GM12875 (cell line): ENCODE measurements around the gene CHCHD3.

Experiments
- H3K4me3 ChIP-seq: one replicate; pipeline ENCODE4 v1.5.1; 2011; ENCODE audit warnings: low read depth, low read length, control low read depth
- CTCF ChIP-seq: IDR thresholded peaks from 2 replicates; pipeline ENCODE4 v1.5.1; 2011; ENCODE audit warnings: low read depth, mild to moderate bottlenecking, control low read depth, inconsistent platforms, low read length, moderate library complexity, borderline replicate concordance; ENCODE audit not compliant: insufficient read depth

Gene CHCHD3

GRCh38 chr7:132877573-132877972 lies 204.3 kb downstream of the CHCHD3 start:
- TF ChIP-seq CTCF: no peak
- no peak overlapping the region for H3K4me3 ChIP-seq

GRCh38 chr7:132876576-132876975 lies 205.3 kb downstream of the CHCHD3 start:
- H3K4me3 ChIP-seq: no peak overlapping the region
- no peak for TF ChIP-seq CTCF

GRCh38 chr7:132872034-132872433 lies 209.9 kb downstream of the CHCHD3 start:
- H3K4me3 ChIP-seq: no peak overlapping the region
- no peak for TF ChIP-seq CTCF

- no peak for TF ChIP-seq CTCF
- H3K4me3 ChIP-seq: no peak overlapping the region
These were observed 210.5 kb downstream of the CHCHD3 start for GRCh38 chr7:132871419-132871818.

GRCh38 chr7:132869166-132869861 lies 212.6 kb downstream of the CHCHD3 start:
- TF ChIP-seq CTCF: no peak
- H3K4me3 ChIP-seq: no peak overlapping the region

GRCh38 chr7:132866551-132866950 lies 215.3 kb downstream of the CHCHD3 start:
- no peak for TF ChIP-seq CTCF
- H3K4me3 ChIP-seq: no peak overlapping the region

- no peak for TF ChIP-seq CTCF
- H3K4me3 ChIP-seq: no peak overlapping the region
These were observed 215.8 kb downstream of the CHCHD3 start for GRCh38 chr7:132866144-132866531.
